Measurements from ENCODE around the gene TMEM164. TPM values are rescaled to one million over a fixed set of nuclear protein-coding genes. Genes with fewer than 3 reads are reported as not detected.

The TMEM164 gene
- total and polyA plus RNA-seq, 2 experiments from 2014 or later = 3.4 to 17.2 TPM

DNA sequence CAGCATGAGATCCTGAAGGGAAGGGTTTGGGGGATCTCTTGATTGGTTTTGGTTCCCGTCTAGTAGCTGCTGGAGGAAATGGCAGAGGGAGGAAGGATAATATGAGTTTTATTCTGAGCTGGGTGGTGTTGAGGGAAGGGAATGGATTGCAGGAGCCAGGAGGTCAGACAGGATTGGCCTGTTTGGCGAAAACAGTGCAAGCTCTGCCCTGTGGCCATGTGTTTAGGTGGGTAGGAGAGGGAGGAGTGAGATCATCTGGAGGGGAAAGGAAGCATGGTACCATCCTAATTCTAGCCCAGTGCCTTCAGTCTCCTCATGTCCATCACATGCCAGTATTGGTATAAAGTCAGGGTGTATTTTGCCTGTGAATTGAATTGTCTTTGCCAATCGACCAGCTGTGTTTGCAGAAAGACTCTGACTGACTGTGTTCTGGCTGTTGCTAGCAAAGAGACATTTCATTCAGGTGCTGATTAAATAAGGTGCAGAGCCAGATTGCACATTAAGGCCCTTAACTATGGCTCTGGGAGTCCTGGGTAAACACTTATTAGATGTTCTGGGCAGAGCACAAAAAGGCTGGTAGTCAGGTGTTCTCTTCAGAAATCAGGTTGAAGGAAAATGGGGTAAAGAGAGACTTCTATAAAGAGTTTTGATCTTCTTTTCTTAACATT, 10.0 kb downstream of the TMEM164 start:
- TF ChIP-seq EZH2phosphoT487 (IDR thresholded peaks at IDR 0.05; ENCODE audit: unreplicated experiment) (no peak), EZH2 (IDR thresholded peaks at IDR 0.05; ENCODE audit: low read depth, unreplicated experiment) (no peak), NANOG (IDR thresholded peaks at IDR 0.05; ENCODE audit: borderline replicate concordance) (no peak), STAT1 (IDR thresholded peaks at IDR 0.05; ENCODE audit: unreplicated experiment) (no peak), ZNF114 (CRISPR knock-in tag; IDR thresholded peaks at IDR 0.05) (no peak)
- TF ChIP-seq, protein P1, sequence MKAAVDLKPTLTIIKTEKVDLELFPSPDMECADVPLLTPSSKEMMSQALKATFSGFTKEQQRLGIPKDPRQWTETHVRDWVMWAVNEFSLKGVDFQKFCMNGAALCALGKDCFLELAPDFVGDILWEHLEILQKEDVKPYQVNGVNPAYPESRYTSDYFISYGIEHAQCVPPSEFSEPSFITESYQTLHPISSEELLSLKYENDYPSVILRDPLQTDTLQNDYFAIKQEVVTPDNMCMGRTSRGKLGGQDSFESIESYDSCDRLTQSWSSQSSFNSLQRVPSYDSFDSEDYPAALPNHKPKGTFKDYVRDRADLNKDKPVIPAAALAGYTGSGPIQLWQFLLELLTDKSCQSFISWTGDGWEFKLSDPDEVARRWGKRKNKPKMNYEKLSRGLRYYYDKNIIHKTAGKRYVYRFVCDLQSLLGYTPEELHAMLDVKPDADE (IDR thresholded peaks at IDR 0.05) = no peak
- no peaks in the 10 kb centered on the region; the same call in 1 of the 3 replicates for H3K36me3 Mint-ChIP-seq (ENCODE audit: low read depth)
- no peaks in the 10 kb centered on the region for H3K9me3 Mint-ChIP-seq
- H3K27ac ChIP-seq (ENCODE audit: low read depth) = no peak overlapping the region
- H3K4me2 ChIP-seq = no peak overlapping the region
- H3K27ac Mint-ChIP-seq = no peak overlapping the region
- no peaks in the 10 kb centered on the region for H3K27me3 ChIP-seq (ENCODE audit: insufficient read depth)
- H3K79me2 ChIP-seq (replicated peaks; ENCODE audit: insufficient read depth) = no peaks in the 10 kb centered on the region
- no peaks in the 10 kb centered on the region for H4K20me1 ChIP-seq (replicated peaks; ENCODE audit: insufficient read depth)
- ATAC-seq = no peak
- H2AFZ ChIP-seq = no peak overlapping the region
- no peak overlapping the region for H3K4me3 ChIP-seq
- no peaks in the 10 kb centered on the region for H3K9me2 ChIP-seq (ENCODE audit: insufficient read depth)
- DNase-seq (ENCODE audit: low spot score) = no peak
- no peaks in the 10 kb centered on the region for H3K27me3 Mint-ChIP-seq (ENCODE audit: insufficient read depth, low read depth, poor library complexity)
- H3K4me1 ChIP-seq (ENCODE audit: insufficient read depth) = peaks cover 3% of the 10 kb centered on the region; the same call in 1 of the 2 replicates
- no peaks in the 10 kb centered on the region for H3K36me3 ChIP-seq (ENCODE audit: insufficient read depth)
- no peak overlapping the region for H3K4me3 Mint-ChIP-seq
- H3F3A ChIP-seq (replicated peaks; ENCODE audit: low read depth) = no peaks in the 10 kb centered on the region
- peaks cover 36% of the 10 kb centered on the region for H3K4me1 Mint-ChIP-seq

- H3K4me1 ChIP-seq (ENCODE audit: insufficient read depth) = peaks cover 3% of the 10 kb centered on the region; the same call in 1 of the 2 replicates
- no peak overlapping the region for H3K4me3 Mint-ChIP-seq
- H3K27me3 Mint-ChIP-seq (ENCODE audit: insufficient read depth, low read depth, poor library complexity) = no peaks in the 10 kb centered on the region
- TF ChIP-seq NANOG (IDR thresholded peaks at IDR 0.05; ENCODE audit: borderline replicate concordance) (no peak), JUNB (IDR thresholded peaks at IDR 0.05; ENCODE audit: unreplicated experiment) (no peak), ZNF331 (CRISPR knock-in tag; IDR thresholded peaks at IDR 0.05; ENCODE audit: low read depth) (no peak), ZNF114 (CRISPR knock-in tag; IDR thresholded peaks at IDR 0.05) (no peak), REST (IDR thresholded peaks at IDR 0.05; ENCODE audit: unreplicated experiment) (no peak), STAT1 (IDR thresholded peaks at IDR 0.05; ENCODE audit: unreplicated experiment) (no peak), EZH2 (IDR thresholded peaks at IDR 0.05; ENCODE audit: low read depth, unreplicated experiment) (no peak)
- TF ChIP-seq, protein P2, sequence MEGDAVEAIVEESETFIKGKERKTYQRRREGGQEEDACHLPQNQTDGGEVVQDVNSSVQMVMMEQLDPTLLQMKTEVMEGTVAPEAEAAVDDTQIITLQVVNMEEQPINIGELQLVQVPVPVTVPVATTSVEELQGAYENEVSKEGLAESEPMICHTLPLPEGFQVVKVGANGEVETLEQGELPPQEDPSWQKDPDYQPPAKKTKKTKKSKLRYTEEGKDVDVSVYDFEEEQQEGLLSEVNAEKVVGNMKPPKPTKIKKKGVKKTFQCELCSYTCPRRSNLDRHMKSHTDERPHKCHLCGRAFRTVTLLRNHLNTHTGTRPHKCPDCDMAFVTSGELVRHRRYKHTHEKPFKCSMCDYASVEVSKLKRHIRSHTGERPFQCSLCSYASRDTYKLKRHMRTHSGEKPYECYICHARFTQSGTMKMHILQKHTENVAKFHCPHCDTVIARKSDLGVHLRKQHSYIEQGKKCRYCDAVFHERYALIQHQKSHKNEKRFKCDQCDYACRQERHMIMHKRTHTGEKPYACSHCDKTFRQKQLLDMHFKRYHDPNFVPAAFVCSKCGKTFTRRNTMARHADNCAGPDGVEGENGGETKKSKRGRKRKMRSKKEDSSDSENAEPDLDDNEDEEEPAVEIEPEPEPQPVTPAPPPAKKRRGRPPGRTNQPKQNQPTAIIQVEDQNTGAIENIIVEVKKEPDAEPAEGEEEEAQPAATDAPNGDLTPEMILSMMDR (conservative IDR thresholded peaks at IDR 0.05; ENCODE audit: low read depth in 2 of 2) = no peak
- TF ChIP-seq, protein P1 (IDR thresholded peaks at IDR 0.05) = no peak
These were observed 11.1 kb downstream of the TMEM164 start for GRCh38 chrX:110013968-110014367.

More at GRCh38 chrX:110013968-110014367, 11.1 kb downstream of the TMEM164 start:
- Mint-ChIP-seq H3K36me3 (ENCODE audit: low read depth) (no peaks in the 10 kb centered on the region; the same call in 1 of the 3 replicates), H3K27ac (no peak overlapping the region), H3K4me1 (peaks cover 30% of the 10 kb centered on the region), H3K9me3 (no peaks in the 10 kb centered on the region)
- Histone ChIP-seq H4K20me1 (replicated peaks; ENCODE audit: insufficient read depth) (no peaks in the 10 kb centered on the region), H3K79me2 (replicated peaks; ENCODE audit: insufficient read depth) (no peaks in the 10 kb centered on the region), H3K27me3 (ENCODE audit: insufficient read depth) (no peaks in the 10 kb centered on the region), H2AFZ (no peak overlapping the region), H3K9me2 (ENCODE audit: insufficient read depth) (no peaks in the 10 kb centered on the region), H3K27ac (ENCODE audit: low read depth) (no peak overlapping the region), H3K36me3 (ENCODE audit: insufficient read depth) (no peaks in the 10 kb centered on the region), H3K4me2 (no peak overlapping the region), H3K4me3 (no peak overlapping the region), H3F3A (replicated peaks; ENCODE audit: low read depth) (no peaks in the 10 kb centered on the region)
- no peak for DNase-seq (ENCODE audit: low spot score)
- no peak for ATAC-seq
